Measurements from ENCODE around the gene DPF3.
A peak's percentile ranks its signal among the peaks of the same experiment; 100 is the strongest.

DPF3 gene

DNA sequence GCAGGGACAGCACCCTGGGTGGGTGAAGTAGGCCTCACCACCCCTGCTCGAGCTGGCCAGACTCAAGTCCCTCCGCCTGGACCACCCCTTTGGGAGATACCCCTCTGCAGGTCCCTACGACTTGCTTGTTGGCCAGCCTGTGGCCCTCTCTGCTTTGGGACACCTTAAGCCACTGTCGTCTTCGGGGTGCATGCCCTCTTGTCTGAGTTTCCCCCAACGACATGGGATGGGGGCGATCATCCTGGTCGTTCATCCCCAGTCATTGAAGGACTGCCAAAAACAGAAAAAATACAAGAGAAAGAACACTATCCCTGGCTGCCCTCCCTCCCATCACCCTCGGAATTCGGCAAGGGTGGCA, 151.1 kb downstream of the DPF3 start:
- no peak for DNase-seq (ENCODE audit: low spot score)

DNA sequence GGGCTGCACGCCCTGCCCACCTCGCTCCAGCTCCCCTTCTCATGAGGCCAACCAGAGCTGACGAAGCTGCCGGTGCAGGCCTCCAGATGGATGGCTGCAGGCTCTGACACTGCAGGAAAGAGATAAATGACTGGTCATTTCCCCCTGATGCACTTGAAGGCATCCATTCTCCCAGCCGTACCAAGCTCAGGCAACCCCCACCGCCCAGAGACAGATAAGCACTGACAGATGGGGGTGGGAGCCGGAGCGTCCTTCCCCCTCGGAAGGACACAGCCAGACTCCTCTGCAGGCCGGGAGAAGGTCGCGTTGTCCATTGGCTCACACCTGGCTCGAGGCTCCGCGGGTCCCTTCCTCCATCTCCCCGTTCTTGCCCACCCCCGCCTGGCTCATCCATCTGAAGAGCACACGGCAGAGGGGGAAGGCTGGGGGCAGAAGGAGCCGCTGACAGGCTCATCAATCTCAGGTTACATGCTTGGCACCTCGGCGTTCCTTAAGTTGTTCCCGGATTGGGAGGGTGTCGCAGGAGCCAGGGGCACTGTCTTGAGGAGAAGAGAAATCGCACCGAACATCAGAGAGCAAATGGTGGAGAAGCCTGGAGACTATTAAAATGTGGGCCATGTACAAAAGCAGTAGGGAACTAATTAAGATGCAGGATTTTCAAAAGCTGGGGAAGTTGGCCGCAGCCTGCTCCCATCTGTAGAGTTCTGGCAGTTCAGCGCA, 151.6 kb downstream of the DPF3 start:
- no peak for DNase-seq (ENCODE audit: low spot score)

DNA sequence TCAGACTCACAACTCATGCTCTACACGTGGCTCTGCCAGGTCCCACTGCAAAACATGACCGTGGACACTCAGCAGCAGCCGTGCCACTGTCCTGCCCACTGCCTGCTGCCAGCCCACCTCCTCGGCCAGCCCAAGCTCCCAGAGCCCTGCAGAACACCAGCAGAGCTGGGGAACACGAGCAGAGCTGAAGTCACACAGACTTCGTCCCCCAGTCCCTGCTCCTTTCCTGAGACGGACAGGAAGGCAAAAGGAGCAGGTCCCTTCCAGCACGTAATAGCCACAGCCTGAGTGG, 152.1 kb downstream of the DPF3 start:
- no peak for DNase-seq (ENCODE audit: low spot score)

DNA sequence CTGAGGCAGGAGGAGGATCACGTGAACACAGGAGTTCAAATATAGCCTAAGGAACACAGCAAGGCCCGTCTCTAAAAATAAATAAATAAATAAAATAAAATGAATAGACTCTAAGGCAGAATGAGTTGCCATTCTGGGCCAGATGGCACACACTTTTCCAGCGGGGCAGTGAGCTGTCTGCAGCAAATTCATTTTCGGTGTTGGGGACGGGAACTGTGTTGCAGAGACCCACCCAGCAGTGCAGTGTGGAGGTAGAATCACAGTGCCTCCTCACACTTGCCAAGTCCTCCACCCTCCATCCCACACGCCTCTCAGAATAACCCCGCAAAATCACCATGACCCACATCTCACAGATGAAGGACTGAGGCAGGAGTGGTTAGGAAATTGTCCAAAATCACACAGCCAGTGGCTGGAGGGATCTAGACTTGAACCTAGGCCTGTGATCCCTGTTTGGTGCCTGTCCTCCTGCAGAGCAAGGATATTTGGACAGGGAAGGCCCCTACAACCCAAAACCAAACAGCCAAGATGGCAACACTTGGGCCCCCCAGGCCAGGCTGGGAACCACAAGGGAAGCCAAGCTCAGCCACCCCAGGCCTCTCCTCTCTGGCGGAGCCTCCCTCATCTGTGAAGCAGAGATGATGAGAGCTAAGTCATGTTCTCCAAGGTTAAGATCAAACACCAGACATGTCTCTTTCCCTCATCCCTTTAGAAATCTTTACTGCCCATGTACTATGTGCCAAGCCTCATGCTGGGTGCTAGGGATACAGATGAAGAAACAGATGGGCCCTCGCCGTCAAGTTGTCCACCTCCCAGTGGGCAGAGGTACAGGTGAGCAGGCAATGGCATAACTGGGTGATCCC, 152.7 kb downstream of the DPF3 start:
- no peak for DNase-seq (ENCODE audit: low spot score)

DNA sequence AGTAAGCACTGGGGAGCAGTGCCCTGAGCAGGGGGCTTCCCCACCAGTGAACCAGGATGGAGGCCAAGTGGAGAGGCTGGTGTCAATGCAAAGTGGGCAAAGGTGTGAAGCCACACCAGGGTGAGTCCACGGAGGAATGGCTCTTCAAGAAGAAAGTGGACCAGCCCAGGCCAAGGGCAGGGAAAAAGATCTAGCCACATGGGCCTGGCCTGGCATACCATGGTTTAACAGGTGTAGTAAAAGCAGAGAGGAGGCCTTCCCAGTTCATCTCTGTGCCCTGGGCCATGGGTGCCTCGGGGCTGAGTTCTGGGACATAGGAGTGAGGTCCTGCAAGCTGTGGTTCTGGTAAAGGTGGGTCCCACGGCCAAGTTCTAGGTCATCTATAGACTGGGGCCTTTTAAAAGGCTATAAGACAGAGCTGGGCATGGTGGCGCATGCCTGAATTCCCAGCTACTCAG, 153.4 kb downstream of the DPF3 start:
- no peak for DNase-seq (ENCODE audit: low spot score)

DNA sequence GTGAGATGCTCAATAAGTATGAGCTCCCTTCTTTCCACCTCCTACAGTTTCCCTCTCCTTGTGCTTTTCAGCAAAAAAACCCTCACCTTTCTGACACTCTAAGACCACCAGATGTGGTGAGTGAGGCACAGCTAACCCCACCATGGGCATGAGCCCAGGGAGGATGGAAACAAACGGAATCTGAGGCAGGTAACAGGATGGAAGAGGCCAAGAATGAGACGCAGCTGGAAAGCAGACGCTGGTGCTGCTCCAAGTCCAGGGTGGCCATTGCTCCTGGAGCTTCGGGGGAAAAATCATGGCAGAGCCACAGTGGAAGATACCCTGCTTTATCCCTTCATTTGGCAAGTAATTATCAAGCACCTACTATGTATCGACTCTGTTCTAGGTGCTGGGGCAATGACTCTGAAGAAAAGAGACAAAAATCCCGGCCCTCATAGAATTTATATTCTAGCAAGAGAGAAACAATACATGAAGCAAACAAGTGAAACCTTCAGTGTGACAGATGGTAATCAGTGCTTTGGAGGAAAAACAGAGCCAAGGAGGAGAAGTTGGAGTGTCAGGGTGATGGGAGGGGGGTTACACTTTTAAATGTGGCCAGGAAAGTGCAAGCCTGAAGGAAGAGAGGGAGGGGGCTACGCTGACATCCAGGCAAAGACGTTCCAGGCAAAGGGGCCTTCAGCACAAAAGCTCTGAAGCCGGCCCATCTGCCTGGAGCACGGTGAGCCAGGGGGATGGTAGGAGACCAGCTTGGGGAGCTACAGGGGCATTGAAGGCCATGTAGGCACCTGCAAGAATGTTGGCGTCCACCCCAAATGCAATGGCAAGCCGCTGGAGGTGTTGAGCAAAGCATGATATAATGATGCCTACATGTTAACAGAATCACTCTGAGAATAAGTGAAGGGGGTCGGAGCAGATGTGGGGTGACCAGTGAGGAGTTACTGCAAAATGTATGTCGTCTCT, 154.2 kb downstream of the DPF3 start:
- no peak for DNase-seq (ENCODE audit: low spot score)

DNA sequence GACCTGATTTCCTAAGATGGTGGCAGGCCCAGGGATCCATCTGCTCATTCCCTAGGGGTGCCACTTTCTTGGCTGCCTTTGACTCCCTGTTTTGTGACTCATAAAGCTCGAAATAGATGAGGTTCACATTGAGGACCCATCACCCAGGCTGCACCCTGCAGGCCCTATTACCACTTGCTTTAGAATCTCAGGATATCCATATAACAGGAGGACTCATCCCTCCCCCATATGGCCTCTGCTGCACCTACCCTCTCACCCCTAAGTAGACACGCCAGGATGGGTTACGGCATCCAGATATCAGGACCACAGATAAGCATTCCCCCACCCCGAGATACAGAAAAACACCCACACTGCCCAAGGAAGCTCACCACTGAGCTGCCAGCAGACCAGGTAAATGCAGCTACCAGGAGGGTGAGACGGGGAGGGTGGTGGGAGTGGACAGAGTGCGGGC, 155.7 kb downstream of the DPF3 start:
- DNase-seq (ENCODE audit: low spot score), result no peak

DNA sequence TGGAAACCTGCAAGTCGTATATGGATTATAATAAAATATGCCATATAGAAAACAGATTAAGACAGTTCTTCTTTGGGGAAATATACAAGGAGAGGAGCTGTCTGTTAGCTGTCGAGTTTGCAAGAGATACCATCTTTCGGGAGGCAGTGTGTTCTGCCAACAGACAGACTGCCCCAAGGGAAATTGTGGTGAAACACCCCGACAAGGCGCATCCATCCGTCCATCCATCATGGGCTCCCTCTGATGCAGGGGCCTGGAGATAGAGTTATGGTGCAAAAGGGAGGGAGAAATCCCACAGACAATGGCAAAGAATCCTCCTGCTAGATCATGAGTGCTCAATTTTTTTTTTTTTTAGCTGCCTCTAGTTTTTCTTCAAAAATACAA, 156.3 kb downstream of the DPF3 start:
- no peak for DNase-seq (ENCODE audit: low spot score)

DNA sequence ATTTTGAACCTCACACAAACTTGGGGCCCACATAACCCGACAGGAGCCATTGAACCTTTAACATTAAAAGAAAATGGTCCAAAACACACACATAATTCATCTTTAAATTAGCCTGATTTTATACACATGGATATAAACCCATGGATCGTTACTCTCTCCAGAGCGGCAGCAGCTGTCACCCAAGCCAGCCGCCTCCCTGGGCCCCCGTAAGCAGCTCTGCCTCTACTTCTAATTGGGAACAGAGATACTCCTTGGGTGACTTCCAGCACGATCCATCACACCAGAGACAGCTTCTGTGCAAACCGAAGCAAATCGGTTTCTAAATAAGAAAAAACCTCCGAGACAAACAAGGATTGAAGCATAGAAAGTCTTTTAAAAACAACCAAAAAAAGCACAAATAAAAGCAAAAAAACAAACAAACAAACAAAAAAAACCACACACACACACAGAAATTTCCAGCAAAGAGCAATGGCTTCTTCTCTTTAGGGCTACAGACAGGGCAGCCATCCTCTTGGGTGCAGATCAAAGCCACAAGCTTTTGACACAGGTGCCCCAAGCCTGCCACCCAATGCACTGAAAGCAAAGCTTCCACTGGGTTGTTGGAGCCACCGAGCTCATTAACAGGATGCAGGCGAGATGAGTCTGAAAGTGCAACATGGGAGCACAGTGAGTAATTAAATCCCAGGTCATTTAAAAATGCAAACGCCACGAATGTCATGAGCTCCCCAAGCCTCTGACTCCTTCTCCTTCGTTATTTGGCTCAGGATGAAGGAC, 156.9 kb downstream of the DPF3 start:
- no peak for DNase-seq (ENCODE audit: low spot score)

DNA sequence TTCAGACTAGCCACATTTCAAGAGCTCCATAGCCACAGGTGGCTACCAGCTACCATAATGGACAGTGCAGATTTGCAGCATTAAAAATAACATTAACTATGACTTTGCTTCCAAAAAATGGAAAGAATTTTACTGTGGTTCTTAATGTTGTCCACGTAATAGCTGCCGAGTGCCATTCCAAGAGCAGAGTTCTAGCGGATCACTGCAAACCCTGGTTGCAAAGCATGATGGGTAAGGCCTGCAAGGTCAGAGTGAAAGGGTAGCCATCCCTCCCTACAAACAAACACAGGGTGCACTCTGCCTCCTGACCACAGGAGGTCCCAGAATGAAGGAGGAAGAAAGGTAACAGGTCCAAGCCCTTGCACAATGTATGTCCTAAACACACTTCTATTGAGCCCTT, 157.6 kb downstream of the DPF3 start:
- DNase-seq (ENCODE audit: low spot score), result peak; percentile 33

DNA sequence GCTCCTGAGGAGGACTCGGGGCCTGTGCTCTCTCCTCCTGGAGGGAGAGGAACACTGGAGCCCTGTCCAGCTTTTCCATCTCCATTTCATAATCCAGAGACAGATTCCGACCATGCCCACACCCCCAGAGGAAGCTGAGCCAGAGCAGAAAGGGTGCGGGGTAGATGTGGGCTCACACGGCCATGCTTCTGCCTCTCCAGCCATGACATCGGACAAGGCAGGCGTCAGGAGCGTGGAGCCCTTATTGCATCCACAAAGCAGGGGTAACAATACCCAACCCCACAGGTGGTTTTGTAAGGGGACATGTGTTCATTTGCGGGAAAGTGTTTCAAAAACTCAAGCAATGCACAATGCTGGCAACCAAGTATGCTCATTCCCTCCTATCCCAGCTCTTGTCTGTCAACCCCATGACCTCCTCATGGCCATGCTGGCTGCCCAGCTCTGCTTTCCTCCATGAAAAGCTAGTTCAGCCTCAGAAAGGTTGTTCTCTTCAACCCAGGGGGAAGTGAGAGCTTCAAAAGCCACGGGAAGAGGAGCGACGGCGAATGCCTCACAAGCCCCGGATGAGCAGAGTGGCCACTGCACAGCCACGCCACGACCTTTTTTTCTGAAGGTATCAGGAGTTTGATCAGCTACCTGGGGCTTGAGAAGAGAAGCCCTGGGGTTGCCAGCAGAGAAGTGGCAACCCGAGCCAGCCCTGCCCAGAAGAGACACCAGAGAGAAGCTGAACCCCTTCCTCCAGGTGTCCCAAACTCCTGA, 161.7 kb downstream of the DPF3 start:
- no peak for DNase-seq (ENCODE audit: low spot score)

DNA sequence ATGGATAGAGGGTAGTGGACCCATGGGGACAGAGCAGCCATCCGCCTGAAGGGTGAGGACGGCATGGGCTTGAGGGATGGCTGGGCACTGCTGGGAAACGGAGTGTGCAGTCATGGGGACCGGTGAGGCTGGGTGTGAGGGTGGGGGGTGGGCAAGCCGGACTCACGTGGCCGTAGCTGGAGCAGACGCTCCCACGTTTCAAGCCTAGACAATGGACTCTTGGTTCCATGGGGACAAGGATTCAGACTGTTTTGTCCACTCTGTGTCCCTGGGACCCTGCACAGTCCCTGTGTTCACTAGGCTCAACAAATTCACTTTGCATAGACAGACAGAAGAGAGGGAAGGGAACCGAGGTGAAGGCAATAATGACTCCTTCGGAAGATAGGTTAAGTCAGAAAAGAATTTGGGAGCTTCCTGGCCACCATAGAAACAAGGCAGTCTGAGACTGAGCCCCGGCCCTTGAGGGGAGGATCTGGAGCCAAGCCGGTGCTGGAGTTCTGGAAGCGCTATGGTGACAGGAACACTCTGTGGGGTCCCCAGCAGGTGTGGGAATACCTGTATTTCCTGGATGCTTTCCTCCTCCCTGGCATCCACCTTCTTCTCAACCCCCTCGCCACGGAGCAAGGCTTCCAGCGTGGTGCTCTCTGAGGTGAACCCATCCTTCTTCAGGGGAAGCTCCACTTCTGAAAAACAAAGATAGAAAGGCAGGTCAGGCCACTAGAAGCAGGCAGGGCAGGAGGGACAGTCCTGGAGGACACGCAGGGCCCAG, 162.5 kb downstream of the DPF3 start:
- DNase-seq (ENCODE audit: low spot score), result no peak

DNA sequence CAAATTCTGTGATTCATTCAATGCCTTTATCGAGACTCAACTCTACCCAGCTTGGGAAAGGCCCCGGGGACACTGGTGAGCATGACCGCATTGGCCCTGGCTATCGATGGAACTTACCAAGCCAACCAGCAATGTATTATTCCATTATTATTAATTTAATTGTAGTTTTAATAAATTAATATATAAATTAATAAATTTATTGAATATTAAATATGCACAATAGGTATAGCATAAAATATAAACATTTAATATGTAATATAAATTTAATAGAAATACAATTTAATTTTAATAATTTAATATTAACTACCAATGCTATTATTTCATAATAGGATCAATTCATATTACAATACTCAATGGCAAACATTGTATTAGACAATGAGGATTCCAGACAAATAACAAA, 163.4 kb downstream of the DPF3 start:
- no peak for DNase-seq (ENCODE audit: low spot score)

DNA sequence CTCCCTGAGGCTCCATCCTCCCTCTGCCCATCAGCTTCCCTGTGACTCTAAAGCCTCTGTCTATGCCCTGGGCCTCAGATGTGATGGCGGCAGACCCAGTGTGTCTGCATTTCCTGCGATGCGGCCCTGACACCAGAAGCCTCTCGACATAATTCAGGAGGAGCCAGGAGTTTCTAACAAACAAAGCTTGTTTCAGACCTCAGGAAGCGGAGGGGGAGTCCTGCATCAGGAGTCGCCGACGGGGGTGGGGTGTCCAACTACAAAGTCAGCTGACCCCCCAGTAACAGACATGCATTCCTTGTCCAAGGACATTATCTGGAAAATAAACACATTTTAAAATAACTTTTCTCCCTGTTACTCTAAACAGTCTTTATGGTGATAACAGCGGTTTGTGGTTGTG, 167.5 kb downstream of the DPF3 start:
- no peak for DNase-seq (ENCODE audit: low spot score)

DNA sequence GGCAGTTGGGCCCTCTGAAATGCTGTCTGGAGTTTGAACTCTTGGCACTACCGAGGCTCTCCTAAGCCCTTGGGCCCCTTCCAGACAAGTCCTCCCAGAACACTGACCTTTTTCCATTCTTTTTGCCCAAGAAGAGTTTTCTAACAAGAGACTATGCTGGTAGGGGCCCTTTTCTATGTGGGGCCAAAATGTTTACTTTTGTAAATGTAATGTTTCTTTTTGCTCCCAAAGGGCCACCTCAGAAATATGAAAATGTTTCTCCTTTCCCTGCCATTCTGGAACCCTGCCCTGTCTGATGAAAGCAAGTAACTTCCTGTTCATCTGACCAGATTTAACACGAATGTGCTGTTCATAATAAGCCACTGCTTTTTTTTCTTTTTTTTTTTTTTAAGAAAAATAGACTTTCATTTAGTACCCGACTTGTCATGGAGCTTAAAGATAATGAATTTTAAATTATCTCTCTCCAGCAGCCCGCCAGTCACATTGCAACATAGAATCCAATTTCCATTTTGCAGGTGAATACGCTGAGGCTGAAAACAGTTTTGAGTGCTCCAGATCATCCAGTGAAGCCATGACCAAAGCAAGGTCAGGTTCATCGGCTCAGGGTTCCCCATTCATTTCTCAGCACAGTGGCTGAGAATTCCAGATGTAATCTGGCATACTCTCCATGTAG, 169.9 kb downstream of the DPF3 start:
- no peak for DNase-seq (ENCODE audit: low spot score)

DNA sequence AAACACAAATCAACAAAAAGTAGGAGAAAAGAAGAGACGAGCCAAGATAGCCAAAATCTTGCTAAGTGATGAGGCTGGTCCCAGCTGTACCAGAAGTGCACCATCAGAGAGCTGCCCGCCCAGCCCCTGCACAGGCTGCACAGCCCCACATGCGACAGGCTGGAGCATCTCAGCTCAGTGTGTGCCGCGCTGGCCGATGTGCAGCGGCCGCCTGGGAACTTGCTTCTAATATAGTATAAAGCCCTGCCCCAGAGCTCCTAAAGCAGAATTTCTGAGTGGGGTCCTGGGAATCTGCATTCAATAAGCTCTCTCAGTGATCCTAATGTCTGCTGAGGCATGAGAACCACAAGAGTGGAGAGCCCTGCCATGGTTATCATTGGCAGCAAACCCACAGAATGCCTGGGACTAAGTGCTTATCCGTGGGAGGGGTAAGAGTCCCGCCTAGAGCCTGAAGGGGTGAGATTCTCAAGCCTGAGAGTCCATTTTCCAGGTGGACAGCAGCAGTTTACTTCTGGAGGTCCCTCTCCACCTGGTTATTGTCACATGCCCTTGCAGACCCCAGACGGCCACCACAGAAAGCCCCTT, 171.6 kb downstream of the DPF3 start:
- DNase-seq (ENCODE audit: low spot score), result no peak

DNA sequence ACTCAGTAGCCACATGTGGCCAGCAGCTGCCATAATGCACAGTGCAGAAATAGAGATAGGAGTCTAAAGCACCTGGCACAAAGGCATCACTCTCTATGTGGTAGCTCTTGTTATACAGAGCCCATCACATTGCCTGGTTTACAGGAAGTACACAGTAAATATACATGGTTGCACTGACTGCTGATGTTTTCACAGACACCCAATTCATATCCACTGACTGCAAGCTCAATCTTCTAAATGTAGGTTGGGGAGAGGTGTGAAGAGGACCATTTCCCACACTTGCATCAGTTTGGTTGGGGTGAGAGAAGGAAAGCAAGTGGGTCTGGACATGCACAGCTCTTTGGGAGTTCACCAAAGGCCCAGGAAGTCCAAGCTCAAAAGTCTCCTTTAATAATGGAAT, 172.8 kb downstream of the DPF3 start:
- DNase-seq (ENCODE audit: low spot score), result no peak

DNA sequence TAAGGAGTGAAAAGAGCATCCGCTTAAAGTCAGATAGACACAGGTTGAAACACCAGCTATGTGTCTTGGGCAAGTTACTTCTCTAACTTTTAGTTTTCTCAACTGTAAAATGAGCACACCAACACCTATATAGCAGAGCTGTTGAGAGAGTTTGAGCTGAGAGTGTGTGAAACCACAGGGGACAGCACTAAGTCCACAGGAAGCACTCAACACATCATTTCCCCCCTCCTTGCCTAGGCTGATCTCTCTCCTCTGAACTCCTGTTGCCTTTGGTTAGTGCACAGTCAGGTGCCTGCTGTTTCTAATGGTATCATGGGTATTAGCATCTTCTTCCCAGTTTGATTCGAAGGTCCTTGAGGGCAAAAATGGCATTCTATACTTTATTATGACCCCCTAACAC, 176.7 kb downstream of the DPF3 start:
- no peak for DNase-seq (ENCODE audit: low spot score)

DNA sequence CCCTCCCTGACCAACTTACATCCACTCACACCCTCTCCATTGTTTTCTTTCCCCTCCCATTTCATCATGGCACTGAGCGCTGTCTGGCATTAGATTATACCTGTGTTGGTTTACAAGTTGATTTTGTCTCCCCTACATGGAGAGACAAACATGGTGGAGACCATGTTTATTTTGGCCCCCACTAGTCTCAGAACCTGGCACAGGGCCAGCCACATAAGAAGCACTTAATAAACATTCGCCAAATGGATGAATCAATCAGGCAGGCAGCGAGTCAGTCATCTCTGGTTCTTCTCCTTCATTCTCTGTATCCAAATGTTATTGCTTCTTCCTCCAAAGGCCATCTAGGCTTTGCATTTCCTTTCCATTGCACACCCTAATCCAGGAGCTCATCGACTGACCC, 177.4 kb downstream of the DPF3 start:
- no peak for DNase-seq (ENCODE audit: low spot score)

Data from HuH-7.5 (cell line).